GM18505 (cell line): ENCODE measurements around the gene WNT9B.
"Not testable (repeated sequence)": the region's sequence is repeated elsewhere in the genome, so short reads cannot be mapped to it uniquely, and the experiment has no call there.

Source experiments
- ATAC-seq: cut with Tn5 transposase; IDR thresholded peaks from one replicate; pipeline ENCODE4 v1.9.1; 2021; ENCODE audit not compliant: unreplicated experiment
- POLR2A ChIP-seq: IDR thresholded peaks from 4 replicates; pipeline ENCODE4 v1.6.1; 2011; ENCODE audit warnings: borderline replicate concordance; ENCODE audit not compliant: insufficient read depth, insufficient read length; ENCODE audit errors: extremely low read depth

Gene WNT9B

GRCh38 chr17:46833840-46834208, 17.6 kb upstream of the WNT9B start:
- no peak for ATAC-seq
- TF ChIP-seq POLR2A: no peak

- no peak for TF ChIP-seq POLR2A
- ATAC-seq: no peak
Measured at GRCh38 chr17:46834846-46835245, 16.5 kb upstream of the WNT9B start.

DNA sequence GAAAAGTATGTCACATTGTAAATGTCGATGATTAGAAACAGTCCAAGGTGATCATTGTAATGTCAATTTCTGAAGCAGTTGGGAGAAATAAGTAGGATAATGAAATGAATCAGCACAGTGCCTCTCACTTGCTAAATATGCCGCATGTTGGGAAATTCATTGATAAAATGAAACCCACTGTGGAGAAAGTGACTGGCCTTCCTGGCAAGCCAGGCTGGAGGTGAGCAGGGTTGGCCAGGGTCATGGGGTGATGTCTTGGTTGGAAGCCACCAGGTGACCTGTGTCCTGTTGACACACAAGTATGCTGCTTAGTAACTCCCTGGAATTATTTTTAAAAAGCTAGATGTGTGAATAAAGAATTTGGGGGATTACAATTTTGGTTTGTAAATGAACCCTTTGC, 14.9 kb upstream of the WNT9B start:
- ATAC-seq: no peak
- TF ChIP-seq POLR2A: no peak

GRCh38 chr17:46837521-46837920, 13.9 kb upstream of the WNT9B start:
- TF ChIP-seq POLR2A: no peak
- ATAC-seq: no peak

GRCh38 chr17:46839211-46839610, 12.2 kb upstream of the WNT9B start:
- ATAC-seq: no peak
- no peak for TF ChIP-seq POLR2A

DNA sequence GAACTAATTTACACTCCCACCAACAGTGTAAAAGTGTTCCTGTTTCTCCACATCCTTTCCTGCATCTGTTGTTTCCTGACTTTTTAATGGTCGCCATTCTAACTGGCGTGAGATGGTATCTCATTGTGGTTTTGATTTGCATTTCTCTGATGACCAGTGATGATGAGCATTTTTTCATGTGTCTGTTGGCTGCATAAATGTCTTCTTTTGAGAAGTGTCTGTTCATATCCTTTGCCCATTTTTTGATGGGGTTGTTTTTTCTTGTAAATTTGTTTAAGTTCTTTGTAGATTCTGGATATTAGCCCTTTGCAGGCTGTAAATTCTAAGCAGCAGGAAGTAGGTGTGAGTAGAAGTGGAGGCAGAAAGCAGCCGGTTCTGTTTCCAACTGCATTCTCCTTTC, 10.8 kb upstream of the WNT9B start:
- ATAC-seq: not testable (repeated sequence)

- no peak for ATAC-seq
- no peak for TF ChIP-seq POLR2A
Measured at GRCh38 chr17:46841561-46842379, 9.6 kb upstream of the WNT9B start.

DNA sequence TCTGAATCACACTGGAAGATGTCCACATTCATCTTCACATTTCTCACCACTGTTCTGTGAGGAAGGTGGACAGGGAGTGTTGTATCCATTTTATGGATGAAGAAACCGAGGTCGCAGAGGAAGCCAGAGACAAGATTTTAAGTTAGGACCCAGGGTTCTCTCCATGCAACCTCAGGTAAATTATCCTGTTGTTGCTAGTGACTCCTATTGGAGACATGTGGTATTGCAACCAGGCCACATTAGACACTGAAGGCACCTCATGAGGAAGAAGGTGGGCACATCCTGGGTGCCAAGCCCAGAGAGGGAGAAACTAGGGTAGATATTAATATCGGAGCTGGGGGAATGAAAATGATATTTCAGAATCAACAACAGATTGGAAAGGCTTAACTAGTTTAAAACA, 8.5 kb upstream of the WNT9B start:
- TF ChIP-seq POLR2A: no peak
- no peak for ATAC-seq

DNA sequence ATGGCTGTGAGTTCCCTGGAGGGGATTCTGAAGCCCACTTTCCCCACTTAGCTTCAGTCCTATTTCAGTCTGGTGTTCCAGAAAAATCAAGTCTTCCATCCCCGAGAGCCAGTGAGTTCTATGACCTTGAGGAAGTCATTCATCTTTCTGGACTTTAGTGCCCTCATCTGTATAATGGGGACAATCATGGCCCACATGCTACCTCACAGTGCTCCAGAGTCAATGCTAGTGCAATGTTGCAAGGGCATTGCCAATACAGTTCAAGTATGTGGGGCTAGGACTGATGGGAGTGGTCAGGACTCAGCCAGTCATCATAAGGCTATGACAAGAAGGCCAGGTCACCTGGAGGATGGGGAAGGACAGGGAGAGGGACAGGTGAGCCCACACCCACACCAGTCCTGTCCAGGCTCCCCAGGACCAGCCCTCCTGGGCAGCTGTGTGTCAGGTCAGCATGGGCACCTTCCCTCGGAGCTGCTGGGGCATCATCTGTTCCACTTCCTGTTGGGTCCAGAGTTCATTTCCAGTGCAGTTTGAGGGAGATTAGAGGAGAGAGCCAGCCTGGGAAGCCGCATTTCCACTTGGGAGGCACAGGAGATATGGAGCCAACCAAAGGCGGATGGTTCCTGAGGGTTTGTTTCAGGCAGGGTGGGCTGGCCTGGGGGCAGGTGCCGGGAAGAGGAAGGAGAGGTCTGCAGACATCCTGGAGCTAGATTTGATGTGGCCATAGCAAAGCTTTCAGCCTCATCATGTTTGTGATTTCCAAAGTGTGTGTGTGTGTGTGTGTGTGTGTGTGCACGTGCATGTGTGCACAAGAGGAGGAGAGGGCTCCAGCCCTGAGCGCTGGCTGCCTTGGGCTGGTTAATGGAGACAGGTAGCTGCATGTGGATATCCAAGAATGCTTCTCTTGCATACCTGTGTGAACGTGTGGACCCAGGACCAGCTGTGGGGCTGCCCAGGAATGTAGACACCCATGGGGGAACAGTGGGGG, 3.9 kb upstream of the WNT9B start:
- no peak for ATAC-seq
- no peak for TF ChIP-seq POLR2A

- ATAC-seq: no peak
- TF ChIP-seq POLR2A: no peak
Measured at GRCh38 chr17:46848534-46848933, 2.8 kb upstream of the WNT9B start.

DNA sequence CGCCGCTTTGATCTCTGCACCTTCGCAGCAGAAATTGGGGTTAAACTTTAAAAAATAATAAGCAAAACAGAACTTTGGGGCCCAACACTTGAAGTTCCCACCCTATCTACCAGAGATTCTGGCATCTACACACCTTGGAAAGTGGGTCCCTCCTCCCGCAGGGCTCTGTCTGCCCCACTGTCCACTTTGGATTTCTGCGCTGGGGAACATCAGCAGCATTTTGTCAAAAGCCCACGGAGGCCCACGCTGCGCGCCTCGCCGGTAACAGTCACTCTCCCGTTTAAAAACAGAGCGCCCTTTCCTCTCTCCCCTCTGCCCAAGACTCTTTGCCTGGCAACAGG, 725 bp upstream of the WNT9B start:
- ATAC-seq: no peak
- TF ChIP-seq POLR2A: no peak

GRCh38 chr17:46853896-46854444, 2.6 kb downstream of the WNT9B start:
- TF ChIP-seq POLR2A: no peak

DNA sequence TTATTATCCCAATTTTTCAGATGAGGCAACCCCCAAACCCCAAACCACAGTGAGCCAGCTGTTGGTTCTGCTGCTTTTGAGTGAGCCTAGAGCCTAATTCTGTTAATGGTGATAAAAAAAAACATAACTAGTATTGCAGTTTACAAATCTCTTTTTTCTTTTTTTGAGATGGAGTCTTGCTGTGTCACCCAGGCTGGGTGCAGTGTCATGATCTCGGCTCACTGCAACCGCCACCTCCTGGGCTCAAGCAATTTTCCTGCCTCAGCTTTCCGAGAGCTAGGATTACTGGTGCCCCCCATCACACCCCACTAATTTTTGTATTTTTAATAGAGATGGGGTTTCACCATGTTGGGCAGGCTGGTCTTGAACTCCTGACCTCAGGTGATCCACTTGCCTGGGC, 3.1 kb downstream of the WNT9B start:
- no peak for TF ChIP-seq POLR2A
- ATAC-seq: no peak

More at GRCh38 chr17:46853896-46854444, 2.6 kb downstream of the WNT9B start:
- no peak for ATAC-seq

GRCh38 chr17:46854948-46855347, 3.6 kb downstream of the WNT9B start:
- no peak for ATAC-seq
- TF ChIP-seq POLR2A: no peak
